Measurements from ENCODE around the gene ABCC8. TPM values are rescaled to one million over a fixed set of nuclear protein-coding genes. Genes with fewer than 3 reads are reported as not detected.
A peak's percentile ranks its signal among the peaks of the same experiment; 100 is the strongest.

ABCC8 gene
- total and polyA plus RNA-seq, 9 donors: 0.38 to 1.8 (median 0.71) TPM; not detected in 2

- Histone ChIP-seq H3K4me1 (ENCODE audit: insufficient read depth) (no peaks in the 10 kb centered on the region), H3K4me3 (peak within 1 kb of the TSS; percentile 67), H3K27me3 (no peaks in the 10 kb centered on the region), H3K9me3 (no peaks in the 10 kb centered on the region), H3K27ac (peak within 1 kb of the TSS; percentile 83 to 90), H3K36me3 (no peaks in the 10 kb centered on the region)
- intact Hi-C loops (cut with DNase I): loop anchor here in 1 of 4 donors (5.0 kb wide), 1 partner anchor 74 kb away; the partner anchor contains the start of gene NUCB2
- DNase-seq: peak; percentile 69 to 88 (median 79)
- WGBS, 3 donors: 1 to 3% (median 1%) methylated on average over 41 to 61 of the region's 61 CpGs
- TF ChIP-seq CTCF (IDR thresholded peaks at IDR 0.05) (no peak), EP300 (IDR thresholded peaks at IDR 0.05) (no peak), POLR2A (IDR thresholded peaks at IDR 0.05) (peak; percentile 53)
Measured at GRCh38 chr11:17351510-17352176, 125.0 kb downstream of the ABCC8 start, which contains the start of gene NCR3LG1. Gene NCR3LG1, plus strand, starts transcription at chr11:17351800. Its CDS starts 170 bp downstream, at chr11:17351970.

GRCh38 chr11:17351172-17351509, 125.5 kb downstream of the ABCC8 start:
- Histone ChIP-seq H3K27ac (peak overlapping the region; percentile 83 to 90), H3K27me3 (no peaks in the 10 kb centered on the region)
- intact Hi-C loops (cut with DNase I): loop anchor here in 1 of 4 donors (5.0 kb wide), 1 partner anchor 74 kb away; the partner anchor contains the start of gene NUCB2

GRCh38 chr11:17350455-17351171, 126.0 kb downstream of the ABCC8 start:
- Histone ChIP-seq H3K27me3 (no peaks in the 10 kb centered on the region), H3K9me3 (no peaks in the 10 kb centered on the region), H3K36me3 (no peaks in the 10 kb centered on the region), H3K4me3 (no peak overlapping the region), H3K27ac (no peak overlapping the region), H3K4me1 (ENCODE audit: insufficient read depth) (no peaks in the 10 kb centered on the region)
- intact Hi-C loops (cut with DNase I): loop anchor here in 1 of 4 donors (5.0 kb wide), 1 partner anchor 73 kb away; the partner anchor contains the start of gene NUCB2
- WGBS, 3 donors: 89 to 93% (median 90%) methylated on average over 7 of the region's 7 CpGs
- DNase-seq: no peak
- no peak for TF ChIP-seq EP300 (IDR thresholded peaks at IDR 0.05)

More at GRCh38 chr11:17351172-17351509, 125.5 kb downstream of the ABCC8 start:
- no peaks in the 10 kb centered on the region for H3K36me3 ChIP-seq
- H3K9me3 ChIP-seq: no peaks in the 10 kb centered on the region
- no peak for TF ChIP-seq POLR2A (IDR thresholded peaks at IDR 0.05)
- no peak for TF ChIP-seq CTCF (IDR thresholded peaks at IDR 0.05)
- no peak for TF ChIP-seq EP300 (IDR thresholded peaks at IDR 0.05)
- WGBS, 3 donors: 15 to 24% (median 17%) methylated on average over 12 of the region's 12 CpGs
- H3K4me3 ChIP-seq: peak overlapping the region; percentile 67
- no peak for DNase-seq
- no peaks in the 10 kb centered on the region for H3K4me1 ChIP-seq (ENCODE audit: insufficient read depth)

- intact Hi-C loops (cut with DNase I): no loop called here
- no peaks in the 10 kb centered on the region for H3K4me1 ChIP-seq (ENCODE audit: insufficient read depth)
- no peaks in the 10 kb centered on the region for H3K27me3 ChIP-seq
- TF ChIP-seq CTCF (IDR thresholded peaks at IDR 0.05): no peak
- TF ChIP-seq POLR2A (IDR thresholded peaks at IDR 0.05): no peak
- TF ChIP-seq EP300 (IDR thresholded peaks at IDR 0.05): no peak
- H3K4me3 ChIP-seq: no peak overlapping the region
- H3K36me3 ChIP-seq: no peaks in the 10 kb centered on the region
- H3K27ac ChIP-seq: no peak overlapping the region
- no peaks in the 10 kb centered on the region for H3K9me3 ChIP-seq
- DNase-seq: no peak
- 60 to 72% (median 61%) methylated on average over 1 of the region's 1 CpG for WGBS, 3 donors
Measured at GRCh38 chr11:17347676-17348075, 129.0 kb downstream of the ABCC8 start.

Measured in ovary (tissue), 9 donors.